Hematopoietic multipotent progenitor cell treated with erythropoietin and hydrocortisone succinate and interleukin-3 and kit ligand, for 8 days (in vitro differentiated cells): ENCODE data around the gene CCDC30.
"Not testable (repeated sequence)": the region's sequence is repeated elsewhere in the genome, so short reads cannot be mapped to it uniquely, and the experiment has no call there.

Experiments
- DNase-seq: peaks from one replicate; pipeline ENCODE4 v3.0.0-alpha.2; 2015

Gene CCDC30

GRCh38 chr1:42454403-42454802, 8.7 kb upstream of the CCDC30 start:
- no peak for DNase-seq

- peak; percentile 88 for DNase-seq
Observed at GRCh38 chr1:42456010-42456753, 6.9 kb upstream of the CCDC30 start, which contains the start of the genes PPCS and ZMYND12. PPCS (plus strand) TSS chr1:42456543; CDS start chr1:42456566, 23 bp downstream. ZMYND12 (minus strand) TSS chr1:42456022; CDS start chr1:42455997, 25 bp downstream.

- DNase-seq = peak; percentile 74
Observed at GRCh38 chr1:42456754-42457089, 6.4 kb upstream of the CCDC30 start.

GRCh38 chr1:42461196-42461595, 1.9 kb upstream of the CCDC30 start:
- DNase-seq = no peak

GRCh38 chr1:42463921-42464320, 835 bp downstream of the CCDC30 start:
- DNase-seq = no peak

- no peak for DNase-seq
Observed at GRCh38 chr1:42466030-42466429, 2.9 kb downstream of the CCDC30 start.

GRCh38 chr1:42469727-42470126, 6.6 kb downstream of the CCDC30 start:
- DNase-seq = no peak

- DNase-seq = no peak
Observed at GRCh38 chr1:42476605-42477004, 13.5 kb downstream of the CCDC30 start.

- not testable (repeated sequence) for DNase-seq
Observed at GRCh38 chr1:42477354-42477753, 14.3 kb downstream of the CCDC30 start.

GRCh38 chr1:42477775-42478174, 14.7 kb downstream of the CCDC30 start:
- no peak for DNase-seq

GRCh38 chr1:42479621-42480020, 16.5 kb downstream of the CCDC30 start:
- DNase-seq = peak; percentile 24

- no peak for DNase-seq
Observed at GRCh38 chr1:42480921-42481320, 17.8 kb downstream of the CCDC30 start.

- no peak for DNase-seq
Observed at GRCh38 chr1:42482635-42483153, 19.6 kb downstream of the CCDC30 start.

GRCh38 chr1:42484382-42484781, 21.3 kb downstream of the CCDC30 start:
- DNase-seq = no peak

- DNase-seq = no peak
Observed at GRCh38 chr1:42490237-42490636, 27.2 kb downstream of the CCDC30 start.

GRCh38 chr1:42502031-42502430, 38.9 kb downstream of the CCDC30 start:
- DNase-seq = not testable (repeated sequence)

- DNase-seq = no peak
Observed at GRCh38 chr1:42504535-42505128, 41.5 kb downstream of the CCDC30 start.

- DNase-seq = no peak
Observed at GRCh38 chr1:42506576-42506975, 43.5 kb downstream of the CCDC30 start.

GRCh38 chr1:42511581-42512155, 48.6 kb downstream of the CCDC30 start:
- DNase-seq = peak; percentile 52

- no peak for DNase-seq
Observed at GRCh38 chr1:42518908-42519307, 55.8 kb downstream of the CCDC30 start.

GRCh38 chr1:42523171-42523570, 60.1 kb downstream of the CCDC30 start:
- no peak for DNase-seq

- DNase-seq = no peak
Observed at GRCh38 chr1:42524330-42524729, 61.2 kb downstream of the CCDC30 start.

- peak; percentile 28 for DNase-seq
Observed at GRCh38 chr1:42529724-42530181, 66.7 kb downstream of the CCDC30 start.

- no peak for DNase-seq
Observed at GRCh38 chr1:42531043-42531442, 68.0 kb downstream of the CCDC30 start.
